Measurements from ENCODE around the gene RACK1.

DNA sequence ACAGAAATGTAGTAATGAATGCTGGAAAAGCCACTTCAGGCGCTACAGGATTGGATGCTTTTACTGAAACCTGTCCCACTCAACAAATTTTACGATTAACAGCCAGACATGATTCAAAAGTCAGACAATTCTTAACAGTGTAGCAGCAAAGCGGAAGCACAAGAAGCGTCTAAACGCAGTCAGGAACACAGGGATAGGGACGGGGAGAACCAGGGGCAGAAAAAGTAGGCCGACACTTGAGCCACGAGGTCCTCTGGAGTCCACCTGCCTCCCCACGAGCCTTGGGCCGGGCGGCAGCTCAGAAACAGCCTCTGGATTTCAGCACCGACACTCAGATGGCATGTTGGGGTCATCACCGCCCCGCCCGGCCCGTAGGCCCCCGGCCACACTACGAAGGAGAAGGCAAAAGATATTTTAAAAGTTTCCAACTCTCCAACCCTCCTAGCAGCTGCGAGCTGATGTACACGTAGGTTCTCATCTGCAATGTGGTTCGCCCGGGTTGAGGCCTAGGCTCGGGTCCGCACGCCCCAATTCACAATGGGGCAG, 615 bp downstream of the RACK1 start:
- TF ChIP-seq, protein P1, sequence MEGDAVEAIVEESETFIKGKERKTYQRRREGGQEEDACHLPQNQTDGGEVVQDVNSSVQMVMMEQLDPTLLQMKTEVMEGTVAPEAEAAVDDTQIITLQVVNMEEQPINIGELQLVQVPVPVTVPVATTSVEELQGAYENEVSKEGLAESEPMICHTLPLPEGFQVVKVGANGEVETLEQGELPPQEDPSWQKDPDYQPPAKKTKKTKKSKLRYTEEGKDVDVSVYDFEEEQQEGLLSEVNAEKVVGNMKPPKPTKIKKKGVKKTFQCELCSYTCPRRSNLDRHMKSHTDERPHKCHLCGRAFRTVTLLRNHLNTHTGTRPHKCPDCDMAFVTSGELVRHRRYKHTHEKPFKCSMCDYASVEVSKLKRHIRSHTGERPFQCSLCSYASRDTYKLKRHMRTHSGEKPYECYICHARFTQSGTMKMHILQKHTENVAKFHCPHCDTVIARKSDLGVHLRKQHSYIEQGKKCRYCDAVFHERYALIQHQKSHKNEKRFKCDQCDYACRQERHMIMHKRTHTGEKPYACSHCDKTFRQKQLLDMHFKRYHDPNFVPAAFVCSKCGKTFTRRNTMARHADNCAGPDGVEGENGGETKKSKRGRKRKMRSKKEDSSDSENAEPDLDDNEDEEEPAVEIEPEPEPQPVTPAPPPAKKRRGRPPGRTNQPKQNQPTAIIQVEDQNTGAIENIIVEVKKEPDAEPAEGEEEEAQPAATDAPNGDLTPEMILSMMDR (IDR thresholded peaks at IDR 0.05; ENCODE audit: low read length) = no peak
- no peak for TF ChIP-seq EZH2phosphoT487 (IDR thresholded peaks at IDR 0.05; ENCODE audit: low read length)
- no peak for TF ChIP-seq EZH2 (optimal IDR thresholded peaks at IDR 0.05; ENCODE audit: low read depth, low read length)

All from MM.1S (cell line).